Activated gamma-delta T cell treated with Interleukin-2 at 50 U/mL for 16 hours (primary cell): Measurements from ENCODE around the gene PCCA.
A peak's percentile ranks its signal among the peaks of the same experiment; 100 is the strongest.
"Not testable (repeated sequence)": the region's sequence is repeated elsewhere in the genome, so short reads cannot be mapped to it uniquely, and the experiment has no call there.

ENCODE experiments used
- DNase-seq: peaks from one replicate; pipeline ENCODE4 v3.0.0-alpha.2; 2020

PCCA gene

GRCh38 chr13:100364591-100364990 lies 275.7 kb downstream of the PCCA start:
- no peak for DNase-seq

DNA sequence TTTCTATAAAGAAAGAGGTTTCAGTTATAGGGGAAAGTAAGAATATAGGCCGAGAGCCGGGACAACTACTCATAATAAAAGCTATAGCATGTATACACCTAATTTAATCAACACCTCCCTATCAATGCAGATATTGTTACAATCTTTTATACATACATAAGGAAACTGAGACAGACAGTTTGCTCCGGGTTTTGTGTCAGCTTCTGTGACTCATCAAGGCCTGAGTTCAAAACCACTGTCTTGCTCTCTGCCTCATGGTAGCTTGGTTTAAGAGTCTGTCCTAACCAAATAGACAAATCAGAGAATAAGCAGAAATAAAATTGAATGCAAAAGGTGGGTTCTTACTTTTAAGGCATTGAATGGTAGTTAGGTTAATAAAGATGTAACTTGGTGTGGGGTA lies 276.8 kb downstream of the PCCA start:
- no peak for DNase-seq

DNA sequence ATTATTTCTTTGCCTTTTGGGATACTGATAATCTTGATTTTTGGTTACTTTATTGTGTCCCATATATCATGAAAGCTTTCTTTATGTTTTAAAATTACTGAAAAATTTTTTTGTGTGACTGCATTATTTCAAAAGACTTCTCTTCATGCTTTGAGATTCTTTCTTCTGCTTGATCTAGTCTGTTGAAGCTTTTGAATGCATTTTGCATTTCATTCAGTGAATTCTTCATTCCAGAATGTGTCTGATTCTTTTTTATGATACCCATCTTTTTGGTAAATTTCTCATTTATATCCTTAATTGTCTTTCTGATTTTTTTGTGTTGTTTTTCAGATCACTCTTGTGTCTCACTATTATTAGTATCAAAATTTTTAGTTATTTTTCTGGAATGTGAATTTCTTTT lies 289.6 kb downstream of the PCCA start:
- no peak for DNase-seq

- no peak for DNase-seq
These were observed 292.8 kb downstream of the PCCA start for GRCh38 chr13:100381595-100382224.

DNA sequence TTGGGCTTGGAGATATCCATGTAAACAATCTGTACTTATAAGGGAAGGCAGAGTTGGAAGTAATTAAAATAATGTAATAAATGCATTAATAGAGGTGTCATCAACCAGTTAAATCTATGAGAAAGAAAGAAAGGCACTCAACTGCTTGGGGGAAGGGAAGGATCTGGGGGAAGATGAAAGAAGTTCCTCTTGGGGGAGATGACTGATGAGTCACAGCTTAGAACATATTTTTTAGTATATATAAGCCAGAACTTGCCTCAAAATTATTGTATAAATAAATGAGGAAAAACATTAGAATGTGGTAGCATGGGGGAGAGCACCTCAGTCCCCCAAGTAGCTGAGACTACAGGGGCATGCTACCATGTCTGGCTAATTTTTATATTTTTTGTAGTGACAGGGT lies 293.9 kb downstream of the PCCA start:
- no peak for DNase-seq

DNA sequence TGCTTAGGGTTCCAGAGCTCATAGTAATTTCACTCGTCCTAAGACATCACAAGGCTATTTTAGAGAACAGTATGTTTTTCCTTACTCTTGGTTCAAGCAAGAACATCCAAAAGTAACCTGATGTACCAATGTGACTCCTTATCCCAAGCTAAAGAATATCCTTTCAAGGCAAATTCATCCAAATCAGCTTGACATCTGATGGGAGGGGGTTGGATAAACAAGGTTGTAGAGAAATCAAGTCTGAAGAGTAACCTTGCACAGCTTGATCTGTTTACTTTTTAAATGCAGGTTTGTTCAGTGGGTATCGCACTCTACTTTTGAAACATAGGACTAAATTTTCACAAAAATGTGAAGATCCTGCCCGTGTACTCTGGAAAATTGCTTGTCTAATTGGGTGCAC lies 298.5 kb downstream of the PCCA start:
- no peak for DNase-seq

GRCh38 chr13:100388150-100388549 lies 299.3 kb downstream of the PCCA start:
- not testable (repeated sequence) for DNase-seq

GRCh38 chr13:100388923-100389322 lies 300.0 kb downstream of the PCCA start:
- DNase-seq, result no peak

- no peak for DNase-seq
These were observed 300.7 kb downstream of the PCCA start for GRCh38 chr13:100389617-100390016.

DNA sequence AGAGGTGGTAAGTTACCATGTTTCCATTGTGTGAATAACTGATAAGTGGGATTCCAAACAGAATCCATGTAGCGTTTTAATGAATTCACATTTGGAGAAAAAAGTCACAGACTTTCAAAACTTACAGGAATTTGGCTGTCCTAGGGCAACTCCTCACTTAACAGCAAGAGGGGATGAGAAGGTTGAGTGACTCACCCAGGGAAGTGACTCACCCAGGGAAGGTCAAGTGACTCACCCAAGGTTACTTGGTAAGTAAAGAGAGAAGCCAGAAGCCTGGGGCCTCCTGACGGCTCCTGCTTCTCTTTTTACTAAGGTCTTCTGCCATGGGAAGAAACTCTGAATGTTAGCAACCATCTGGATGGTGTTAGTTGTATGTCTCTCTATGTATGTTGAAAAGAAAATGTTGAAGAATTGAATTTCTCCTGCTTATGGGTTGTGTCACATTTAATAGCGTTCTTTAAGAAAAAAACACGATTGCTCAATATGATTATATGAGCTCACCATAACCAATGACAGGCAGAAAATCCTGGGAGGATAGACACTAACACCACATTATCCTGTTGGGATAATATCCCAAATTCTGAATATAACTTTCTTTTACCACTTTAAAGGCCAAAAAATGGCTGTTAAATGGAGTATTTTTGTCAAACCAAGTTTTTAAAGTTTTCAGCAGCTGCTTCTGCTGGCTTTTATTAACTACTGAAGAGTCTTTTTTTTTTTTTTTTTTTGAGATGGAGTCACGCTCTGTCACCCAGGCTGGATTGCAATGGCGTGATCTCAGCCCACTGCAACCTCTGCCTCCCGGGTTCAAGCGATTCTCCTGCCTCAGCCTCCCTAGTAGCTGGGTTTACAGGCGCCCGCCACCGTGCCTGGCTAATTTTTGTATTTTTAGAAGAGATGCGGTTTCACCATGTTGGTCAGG lies 304.1 kb downstream of the PCCA start:
- DNase-seq, result peak; percentile 41

- no peak for DNase-seq
These were observed 305.3 kb downstream of the PCCA start for GRCh38 chr13:100394005-100394695.

DNA sequence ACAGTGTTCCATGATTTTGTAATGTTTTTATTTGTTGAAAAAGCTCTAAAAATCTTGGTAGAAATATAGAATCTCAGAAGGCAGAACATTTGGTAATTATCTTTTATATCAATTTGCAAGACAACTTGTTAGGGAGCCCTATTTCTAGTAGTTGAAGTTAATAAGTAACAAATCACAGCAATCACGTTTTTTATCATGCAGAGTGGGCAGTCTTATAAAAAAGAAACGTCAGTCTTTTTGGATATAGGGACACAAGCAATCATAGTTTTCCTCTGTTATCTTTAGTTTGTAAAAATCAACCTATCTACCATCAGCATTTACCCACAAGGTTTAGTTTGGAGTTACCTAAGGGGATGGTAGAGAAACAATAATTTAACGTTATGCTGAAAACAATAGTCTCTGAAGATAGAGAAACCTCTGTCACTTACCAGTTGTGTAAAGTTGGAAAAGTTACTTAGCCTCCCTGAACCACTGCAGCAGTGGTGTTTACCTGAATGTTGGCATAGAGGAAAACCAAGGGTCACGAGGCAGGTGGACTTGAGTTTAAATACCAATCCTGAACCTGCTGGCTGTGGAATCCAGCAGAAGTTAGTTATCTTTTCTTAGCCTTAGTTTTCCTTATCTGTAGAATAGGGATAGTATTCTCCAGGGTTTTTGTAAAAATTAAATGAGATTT lies 306.9 kb downstream of the PCCA start:
- no peak for DNase-seq

GRCh38 chr13:100396776-100397175 lies 307.9 kb downstream of the PCCA start:
- DNase-seq, result no peak

GRCh38 chr13:100397627-100398026 lies 308.7 kb downstream of the PCCA start:
- no peak for DNase-seq

- no peak for DNase-seq
These were observed 309.5 kb downstream of the PCCA start for GRCh38 chr13:100398360-100398759.

GRCh38 chr13:100399455-100399854 lies 310.6 kb downstream of the PCCA start:
- no peak for DNase-seq

DNA sequence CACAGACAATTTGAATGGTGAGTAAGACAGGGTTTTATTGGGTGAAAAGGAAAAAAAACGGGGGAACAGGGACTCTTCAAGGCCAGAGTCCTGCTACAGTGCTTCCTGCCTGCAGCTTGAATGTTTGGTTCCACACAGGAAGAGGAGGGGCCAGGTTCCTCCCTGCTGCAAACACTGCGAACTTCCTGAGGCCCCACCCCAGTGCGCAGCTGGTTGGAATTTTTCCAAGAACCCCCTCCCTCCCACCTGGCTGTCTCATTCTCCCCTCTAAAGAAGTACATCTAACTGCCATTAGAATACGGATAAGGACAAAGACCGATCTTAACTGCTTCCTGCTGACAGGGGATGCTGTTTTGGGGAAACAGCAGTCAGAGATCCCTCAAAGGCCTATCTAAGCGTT lies 314.8 kb downstream of the PCCA start:
- DNase-seq, result no peak

DNA sequence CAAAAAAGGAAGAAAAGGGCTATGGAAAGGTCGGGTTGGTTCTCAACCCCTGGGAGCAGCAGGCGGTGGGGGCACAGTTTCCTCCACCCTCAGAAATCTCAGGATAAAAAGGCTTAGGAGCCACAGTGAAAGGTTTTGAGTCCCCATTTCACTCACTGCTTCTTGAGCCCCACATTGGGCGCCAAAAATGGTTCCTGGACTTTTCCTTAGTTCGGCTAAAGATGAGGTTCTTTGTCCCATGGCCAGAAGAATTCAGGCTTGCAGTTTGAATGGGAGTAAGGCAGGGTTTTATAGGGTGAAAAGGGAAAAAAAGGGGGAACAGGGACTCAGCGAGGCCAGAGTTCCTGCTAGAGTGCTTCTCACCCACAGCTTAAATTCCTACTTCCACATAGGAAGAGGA lies 320.2 kb downstream of the PCCA start:
- DNase-seq, result no peak

DNA sequence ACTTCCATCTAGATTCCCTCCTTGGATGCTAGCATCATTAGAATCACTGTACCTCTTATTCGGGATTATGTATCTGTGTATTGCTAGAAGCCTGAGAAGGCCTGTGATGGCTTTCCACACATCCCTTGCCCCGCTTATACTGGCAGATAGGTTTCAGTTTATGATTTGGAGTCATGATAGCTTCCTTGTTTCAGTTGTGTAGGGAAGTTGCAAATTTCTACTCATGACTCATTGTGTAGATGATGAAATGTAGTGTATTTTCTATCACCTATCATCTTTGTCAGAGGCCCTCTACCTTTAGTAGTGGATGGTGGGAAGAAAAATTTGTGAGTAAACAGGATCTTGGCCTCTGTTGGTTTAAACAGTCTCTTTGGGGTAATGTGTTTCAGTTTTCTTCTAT lies 334.5 kb downstream of the PCCA start:
- DNase-seq, result no peak

DNA sequence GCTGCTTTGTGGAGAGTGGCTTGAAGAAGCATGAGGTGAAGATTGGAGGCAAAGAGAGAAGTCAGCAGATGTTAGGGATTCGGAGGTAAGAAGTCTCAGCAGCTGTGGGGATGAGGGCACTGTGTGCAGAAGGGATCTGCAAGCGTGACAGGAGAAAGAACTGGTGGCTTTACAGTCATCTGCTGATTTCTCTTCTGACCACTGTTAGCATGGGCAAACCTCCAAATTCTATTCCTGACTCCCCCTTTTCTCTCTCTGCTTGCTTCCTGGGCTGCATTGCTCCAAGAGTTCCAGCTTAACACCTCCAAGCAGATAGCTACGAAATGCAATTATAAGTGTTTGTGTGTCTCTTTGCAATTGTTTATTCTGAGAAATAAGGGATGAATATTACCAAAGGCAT lies 340.1 kb downstream of the PCCA start:
- DNase-seq, result no peak

DNA sequence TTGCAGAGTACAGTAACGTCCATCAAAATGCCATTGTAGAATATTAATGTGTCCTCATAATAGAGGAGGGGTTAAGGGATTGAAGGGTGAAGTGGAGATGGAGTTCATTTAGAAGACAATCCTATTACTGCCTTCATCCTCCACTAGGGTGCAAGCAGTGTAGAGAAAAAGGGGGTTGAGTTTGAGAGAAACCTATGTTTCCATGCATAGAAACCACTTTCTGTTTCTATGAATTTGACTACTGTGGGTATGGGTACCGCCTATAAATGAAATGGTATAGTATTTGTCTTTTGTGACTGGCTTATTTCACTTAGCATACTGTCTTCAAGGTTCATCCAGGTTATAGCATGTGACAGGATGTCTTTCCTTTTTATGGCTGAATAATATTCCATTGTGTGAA lies 343.7 kb downstream of the PCCA start:
- DNase-seq, result no peak

GRCh38 chr13:100433475-100433874 lies 344.6 kb downstream of the PCCA start:
- no peak for DNase-seq
